Keratinocyte (primary cell): ENCODE data around the gene HID1.

Source experiments
- CTCF ChIP-seq, 3 experiments: IDR thresholded peaks in 1 of 3; conservative IDR thresholded peaks in 1 of 3; optimal IDR thresholded peaks in 1 of 3; 2 replicates in 2 of 3; 3 replicates in 1 of 3; pipeline versions ENCODE3 to v1.5.1; 2011; ENCODE audit warnings: low read length in 3 of 3, mild to moderate bottlenecking in 3 of 3, moderate library complexity in 2 of 3, control low read depth in 1 of 3, inconsistent platforms in 1 of 3; ENCODE audit not compliant: insufficient read depth in 2 of 3; ENCODE audit errors: extremely low read depth in 1 of 3
- EZH2 ChIP-seq: IDR thresholded peaks from one replicate; pipeline ENCODE4 v1.6.1; 2012; ENCODE audit warnings: inconsistent platforms, mild to moderate bottlenecking, low read length, moderate library complexity

- TF ChIP-seq CTCF (optimal IDR thresholded peaks at IDR 0.05 in 1 of 3, IDR thresholded peaks at IDR 0.05 in 1 of 3, conservative IDR thresholded peaks at IDR 0.05 in 1 of 3; ENCODE audit: extremely low read depth in 1 of 3, insufficient read depth in 2 of 3, low read length in 3 of 3) (peak in 1 of 3 experiments; percentile 18), EZH2 (no peak)
Observed at GRCh38 chr17:75006653-75007052, 34.1 kb upstream of the HID1 start.
